ENCODE data around the gene SV2A. TPM values are rescaled to one million over a fixed set of nuclear protein-coding genes. Genes with fewer than 3 reads are reported as not detected.

SV2A gene
- total RNA-seq, 2 experiments from 2014 or later: 1.0 to 1.9 TPM

- no TSS peak for BruUV-seq (replicated peaks)
- intact Hi-C loops (cut with micrococcal nuclease; ENCODE audit: unreplicated experiment): no loop called here
- CTCF ChIA-PET (ENCODE audit: unreplicated experiment): no interaction called here
- Histone ChIP-seq H3K9me2 (ENCODE audit: insufficient read depth, low read length) (no peaks in the 10 kb centered on the region), H3K79me2 (ENCODE audit: insufficient read depth, low read depth, low read length) (peaks cover 24% of the 10 kb centered on the region), H2AFZ (ENCODE audit: low read length) (no peak overlapping the region), H3K27ac (ENCODE audit: low read depth, low read length, poor library complexity, severe bottlenecking) (no peak overlapping the region), H4K20me1 (ENCODE audit: insufficient read depth, low read length) (peaks cover 6% of the 10 kb centered on the region; the same call in 1 of the 2 replicates), H3K4me3 (ENCODE audit: low read depth, low read length, poor library complexity, severe bottlenecking) (no peak overlapping the region), H3K36me3 (ENCODE audit: insufficient read depth, low read length) (peaks cover 58% of the 10 kb centered on the region), H3K4me1 (ENCODE audit: insufficient read depth, low read length, poor library complexity, severe bottlenecking) (peaks cover 37% of the 10 kb centered on the region), H3K4me2 (ENCODE audit: low read length) (peak overlapping the region; percentile 76), H3K9me3 (ENCODE audit: low read length) (no peaks in the 10 kb centered on the region)
- POLR2A ChIA-PET: no interaction called here
- DNase-seq (ENCODE audit: low spot score): no peak
- no peak for TF ChIP-seq EZH2phosphoT487 (IDR thresholded peaks at IDR 0.05; ENCODE audit: borderline replicate concordance, low read depth, low read length)
- no peak for TF ChIP-seq CTCF (conservative IDR thresholded peaks at IDR 0.05; ENCODE audit: low read length)
Observed at GRCh38 chr1:149925345-149925744, 7.7 kb upstream of the SV2A start.

GRCh38 chr1:149923626-149924025 lies 6.0 kb upstream of the SV2A start:
- H3K36me3 ChIP-seq (ENCODE audit: insufficient read depth, low read length): peaks cover 58% of the 10 kb centered on the region
- H2AFZ ChIP-seq (ENCODE audit: low read length): no peak overlapping the region
- H3K4me2 ChIP-seq (ENCODE audit: low read length): no peak overlapping the region
- H3K4me3 ChIP-seq (ENCODE audit: low read depth, low read length, poor library complexity, severe bottlenecking): no peak overlapping the region
- intact Hi-C loops (cut with micrococcal nuclease; ENCODE audit: unreplicated experiment): no loop called here
- POLR2A ChIA-PET: no interaction called here
- H3K9me2 ChIP-seq (ENCODE audit: insufficient read depth, low read length): no peaks in the 10 kb centered on the region
- TF ChIP-seq EZH2phosphoT487 (IDR thresholded peaks at IDR 0.05; ENCODE audit: borderline replicate concordance, low read depth, low read length): no peak
- no peak for TF ChIP-seq CTCF (conservative IDR thresholded peaks at IDR 0.05; ENCODE audit: low read length)
- H3K79me2 ChIP-seq (ENCODE audit: insufficient read depth, low read depth, low read length): peaks cover 24% of the 10 kb centered on the region
- BruUV-seq (replicated peaks): no TSS peak
- no peak overlapping the region for H3K27ac ChIP-seq (ENCODE audit: low read depth, low read length, poor library complexity, severe bottlenecking)
- DNase-seq (ENCODE audit: low spot score): no peak
- no peaks in the 10 kb centered on the region for H3K9me3 ChIP-seq (ENCODE audit: low read length)
- CTCF ChIA-PET (ENCODE audit: unreplicated experiment): no interaction called here
- H4K20me1 ChIP-seq (ENCODE audit: insufficient read depth, low read length): peaks cover 6% of the 10 kb centered on the region; the same call in 1 of the 2 replicates
- peaks cover 23% of the 10 kb centered on the region for H3K4me1 ChIP-seq (ENCODE audit: insufficient read depth, low read length, poor library complexity, severe bottlenecking)

- no peaks in the 10 kb centered on the region for H3K9me2 ChIP-seq (ENCODE audit: insufficient read depth, low read length)
- ChIA-PET POLR2A (interaction anchor here (0.6 to 1.2 kb wide), 3 partner anchors 11 to 267 kb away, joined by 3 to 4 read pairs (median 3); partner anchors contain the start of gene SF3B4), CTCF (ENCODE audit: unreplicated experiment) (no interaction called here)
- DNase-seq (ENCODE audit: low spot score): no peak
- no peaks in the 10 kb centered on the region for H3K9me3 ChIP-seq (ENCODE audit: low read length)
- peaks cover 15% of the 10 kb centered on the region for H3K4me1 ChIP-seq (ENCODE audit: insufficient read depth, low read length, poor library complexity, severe bottlenecking)
- H3K36me3 ChIP-seq (ENCODE audit: insufficient read depth, low read length): peaks cover 10% of the 10 kb centered on the region; the same call in 1 of the 2 replicates
- H2AFZ ChIP-seq (ENCODE audit: low read length): no peak overlapping the region
- H4K20me1 ChIP-seq (ENCODE audit: insufficient read depth, low read length): no peaks in the 10 kb centered on the region
- H3K4me3 ChIP-seq (ENCODE audit: low read depth, low read length, poor library complexity, severe bottlenecking): peak overlapping the region; percentile 64
- no peak overlapping the region for H3K27ac ChIP-seq (ENCODE audit: low read depth, low read length, poor library complexity, severe bottlenecking)
- intact Hi-C loops (cut with micrococcal nuclease; ENCODE audit: unreplicated experiment): no loop called here
- no TSS peak for BruUV-seq (replicated peaks)
- no peak for TF ChIP-seq EZH2phosphoT487 (IDR thresholded peaks at IDR 0.05; ENCODE audit: borderline replicate concordance, low read depth, low read length)
- TF ChIP-seq CTCF (conservative IDR thresholded peaks at IDR 0.05; ENCODE audit: low read length): no peak
- H3K4me2 ChIP-seq (ENCODE audit: low read length): peak overlapping the region; percentile 62
- H3K79me2 ChIP-seq (ENCODE audit: insufficient read depth, low read depth, low read length): no peaks in the 10 kb centered on the region
Observed at GRCh38 chr1:149916898-149917252, 769 bp downstream of the SV2A start.

All from OCI-LY7 (cell line).